Liver (tissue), 9 donors: ENCODE measurements around the gene ASIC1. TPM values are rescaled to one million over a fixed set of nuclear protein-coding genes. Genes with fewer than 3 reads are reported as not detected.

Experiments
- DNase-seq: peaks from one replicate; pipeline ENCODE4 v3.0.0-alpha.2; 2017; ENCODE audit warnings: low spot score
- H3K27ac ChIP-seq, 2 donors: one replicate each; pipeline ENCODE4 v1.7.0; 2013; ENCODE audit warnings: inconsistent platforms in 2 of 2, low read length in 2 of 2, control low read depth in 1 of 2, low read depth in 1 of 2, mild to moderate bottlenecking in 1 of 2
- H3K27me3 ChIP-seq, 4 donors: one replicate each; pipeline versions ENCODE4 v1.6.1 to v1.7.0; 2013; ENCODE audit warnings: low read length in 3 of 4, inconsistent platforms in 1 of 4, mild to moderate bottlenecking in 1 of 4, moderate library complexity in 1 of 4; ENCODE audit not compliant: control insufficient read depth in 4 of 4, insufficient read depth in 4 of 4
- H3K36me3 ChIP-seq, 4 donors: one replicate each; pipeline versions ENCODE4 v1.6.1 to v1.7.0; 2013; ENCODE audit warnings: low read length in 3 of 4, mild to moderate bottlenecking in 3 of 4, low read depth in 1 of 4, moderate library complexity in 1 of 4; ENCODE audit not compliant: control insufficient read depth in 4 of 4, insufficient read depth in 3 of 4
- H3K4me1 ChIP-seq, 4 donors: one replicate each; pipeline versions ENCODE4 v1.6.1 to v1.7.0; 2013; ENCODE audit warnings: low read length in 3 of 4, mild to moderate bottlenecking in 3 of 4, moderate library complexity in 1 of 4; ENCODE audit not compliant: control insufficient read depth in 4 of 4, insufficient read depth in 4 of 4
- H3K4me3 ChIP-seq, 3 donors: one replicate each; pipeline versions ENCODE4 v1.6.1 to v1.7.0; 2013; ENCODE audit warnings: low read length in 3 of 3, control low read depth in 1 of 3, low read depth in 1 of 3, mild to moderate bottlenecking in 1 of 3
- H3K9ac ChIP-seq, 2 donors: one replicate each; pipeline ENCODE4 v1.7.0; 2013; ENCODE audit warnings: low read length in 2 of 2, mild to moderate bottlenecking in 2 of 2, moderate library complexity in 2 of 2, control low read depth in 1 of 2, low read depth in 1 of 2
- H3K9me3 ChIP-seq, 4 donors: one replicate each; pipeline versions ENCODE4 v1.6.1 to v1.7.0; 2013; ENCODE audit warnings: low read length in 3 of 4; ENCODE audit not compliant: control insufficient read depth in 4 of 4
- ATF3 ChIP-seq: IDR thresholded peaks from 2 replicates; pipeline ENCODE4 v1.6.1; 2016; ENCODE audit warnings: antibody characterized with exemption
- EGR1 ChIP-seq, 2 donors: IDR thresholded peaks; 2 replicates each; pipeline ENCODE4 v1.6.1; 2016 to 2018; ENCODE audit warnings: antibody characterized with exemption in 2 of 2, low read depth in 2 of 2
- FOXA1 ChIP-seq: IDR thresholded peaks from 2 replicates; pipeline ENCODE4 v1.6.1; 2016; ENCODE audit warnings: antibody characterized with exemption
- FOXA2 ChIP-seq: IDR thresholded peaks from 2 replicates; pipeline ENCODE4 v1.6.1; 2016; ENCODE audit warnings: antibody characterized with exemption
- HNF4A ChIP-seq, 2 donors: conservative IDR thresholded peaks; 2 replicates each; pipeline ENCODE4 v1.6.1; 2016; ENCODE audit warnings: antibody characterized with exemption in 2 of 2, mild to moderate bottlenecking in 2 of 2
- HNF4G ChIP-seq: IDR thresholded peaks from 2 replicates; pipeline ENCODE4 v1.6.1; 2016; ENCODE audit warnings: antibody characterized with exemption
- JUND ChIP-seq, 2 donors: IDR thresholded peaks; 2 replicates each; pipeline ENCODE4 v1.6.1; 2016; ENCODE audit warnings: antibody characterized with exemption in 2 of 2
- MAX ChIP-seq: IDR thresholded peaks from 2 replicates; pipeline ENCODE4 v1.6.1; 2016; ENCODE audit warnings: antibody characterized with exemption
- NR2F2 ChIP-seq: IDR thresholded peaks from 2 replicates; pipeline ENCODE4 v1.6.1; 2016; ENCODE audit warnings: antibody characterized with exemption
- RAD21 ChIP-seq, 2 donors: IDR thresholded peaks; 2 replicates each; pipeline ENCODE4 v1.6.1; 2016; ENCODE audit warnings: antibody characterized with exemption in 2 of 2, mild to moderate bottlenecking in 2 of 2
- REST ChIP-seq: IDR thresholded peaks from 2 replicates; pipeline ENCODE4 v1.6.1; 2016; ENCODE audit warnings: antibody characterized with exemption, mild to moderate bottlenecking
- RXRA ChIP-seq, 2 donors: IDR thresholded peaks; 2 replicates each; pipeline ENCODE4 v1.6.1; 2017 to 2018; ENCODE audit warnings: antibody characterized with exemption in 2 of 2, mild to moderate bottlenecking in 1 of 2
- SP1 ChIP-seq: IDR thresholded peaks from 2 replicates; pipeline ENCODE4 v1.6.1; 2018; ENCODE audit warnings: antibody characterized with exemption, mild to moderate bottlenecking
- TAF1 ChIP-seq: conservative IDR thresholded peaks from 2 replicates; pipeline ENCODE4 v1.6.1; 2016; ENCODE audit warnings: antibody characterized with exemption, mild to moderate bottlenecking
- YY1 ChIP-seq: IDR thresholded peaks from 2 replicates; pipeline ENCODE4 v1.6.1; 2016; ENCODE audit warnings: antibody characterized with exemption, mild to moderate bottlenecking
- WGBS: extraction: QIAGEN DNeasy Blood & Tissue Kit; methylation state at CpG from one replicate; pipeline ENCODE4 v1.1.7; 2013; 5-methylcytosine and 5-hydroxymethylcytosine counted together
- polyA plus RNA-seq, 2 donors: library from polyadenylated mRNA; stranded (reverse) in 1 of 2; unstranded in 1 of 2; fragments of 200-250 nt in 1 of 2; fragments of >200 nt in 1 of 2; fragmentation: Nextera tagmentation in 1 of 2; extraction: Ambion mirVana in 1 of 2; gene quantifications; one replicate each; pipeline versions ENCODE4 v1.2.1 to v1.2.3, GENCODE V29; 2013 to 2015
- total RNA-seq, 2 donors: library from RNA; depleted of rRNA; stranded (reverse); fragments of >200 nt; gene quantifications; one replicate each; pipeline ENCODE4 v1.2.3, GENCODE V29; 2014
- TF ChIP-seq, protein P1 (sequence below): fragments of 150-350 bp; IDR thresholded peaks from 2 replicates; pipeline ENCODE4 v1.5.1; 2017; ENCODE audit warnings: improper control_type of control experiment, low read depth, low read length; ENCODE audit not compliant: missing input control
- TF ChIP-seq, protein P2 (sequence below): IDR thresholded peaks from 2 replicates; pipeline ENCODE4 v1.6.1; 2016; ENCODE audit warnings: antibody characterized with exemption
- donor health status: healthy.
- donor health status: healthy.
- donor health status: healthy.
- donor health status: healthy.
- donor health status: healthy.

The ASIC1 gene
- total and polyA plus RNA-seq, 4 donors, result 0.05 to 0.08 (median 0.06) TPM; not detected in 1

DNA sequence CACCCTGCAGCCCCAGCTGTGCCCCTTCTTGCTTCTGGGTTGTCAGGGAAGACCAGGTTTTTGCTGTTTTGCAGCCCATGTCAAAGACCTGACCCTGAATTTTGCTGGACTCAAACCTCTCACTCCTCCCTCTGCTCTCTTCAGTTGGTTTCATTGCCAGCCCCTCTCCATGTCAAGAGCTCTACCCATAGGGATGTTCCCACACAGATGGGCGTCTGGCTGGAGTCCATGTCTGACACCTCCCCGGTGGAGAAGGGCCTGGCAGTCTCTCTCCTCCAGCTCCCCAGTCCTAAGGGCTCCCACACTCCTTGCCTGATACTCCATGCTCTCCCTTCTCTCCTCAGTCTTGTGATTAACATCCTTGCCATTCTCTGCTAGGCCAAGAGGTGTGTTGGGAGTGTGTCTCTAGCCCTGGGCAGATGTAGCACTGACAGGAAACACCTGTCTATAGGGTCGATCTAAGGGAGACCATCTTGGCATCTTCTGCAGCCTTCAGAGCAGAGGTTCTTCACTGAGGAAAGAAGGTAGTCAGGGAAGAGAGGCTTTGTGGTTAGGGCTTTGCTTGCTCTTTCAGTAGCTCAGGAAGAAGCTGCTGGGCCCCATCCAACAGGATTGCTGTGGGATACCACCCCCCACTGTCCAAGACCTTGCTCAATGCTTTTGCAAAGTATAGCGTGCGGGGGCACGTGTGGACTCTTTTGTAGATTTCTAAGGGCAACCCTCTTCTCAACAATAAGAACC lies 4.7 kb downstream of the ASIC1 start:
- Histone ChIP-seq H3K36me3 (no peaks in the 10 kb centered on the region), H3K4me1 (peaks cover 1 to 10% (median 5%) of the 10 kb centered on the region in 4 donors), H3K27me3 (peaks cover 0 to 2% (median 0%) of the 10 kb centered on the region in 4 donors), H3K4me3 (no peak overlapping the region), H3K9me3 (no peaks in the 10 kb centered on the region), H3K27ac (no peak overlapping the region), H3K9ac (no peak overlapping the region)
- TF ChIP-seq FOXA2 (no peak), SP1 (no peak), RXRA (IDR thresholded peaks at IDR 0.05) (no peak), HNF4G (no peak), NR2F2 (no peak), FOXA1 (no peak), REST (no peak)
- no peak for DNase-seq
- WGBS, result 66% methylated on average over 6 of the region's 6 CpGs

DNA sequence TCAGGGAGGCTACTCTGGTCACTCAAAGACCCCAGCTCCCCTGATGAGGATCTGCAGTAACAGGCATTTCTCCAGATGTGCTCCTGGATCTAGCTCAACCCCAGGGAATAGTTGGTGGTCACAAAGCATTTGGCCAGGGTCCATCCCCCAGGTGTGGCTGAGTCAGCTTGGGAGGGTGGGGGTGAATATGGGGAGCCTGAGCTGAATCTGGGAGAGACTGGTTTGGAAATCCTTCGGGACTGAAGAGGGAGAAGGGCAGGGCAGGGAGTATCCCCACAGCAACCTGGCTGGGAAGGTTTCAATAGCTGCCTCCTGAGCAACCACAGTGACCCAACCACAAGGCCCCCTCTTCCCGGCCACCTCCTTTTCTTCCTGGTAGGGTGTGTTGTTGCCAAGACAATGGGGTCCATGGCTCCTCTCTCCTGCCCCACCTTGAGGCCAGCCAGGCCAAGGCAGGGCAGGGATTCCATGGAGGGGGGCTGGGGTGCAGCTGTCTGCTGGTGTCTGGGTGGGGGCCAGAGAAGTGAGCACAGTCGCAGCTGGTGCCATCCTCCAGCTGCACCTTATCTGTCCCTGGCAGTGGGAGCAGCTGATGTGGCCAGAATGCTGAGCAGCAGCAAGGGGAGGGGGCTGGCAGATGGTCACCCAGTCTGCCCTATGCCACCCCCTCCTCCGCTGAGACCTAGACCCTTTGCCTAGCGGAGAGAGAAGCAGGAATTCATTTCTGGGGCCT lies 5.5 kb downstream of the ASIC1 start:
- 80% methylated on average over 5 of the region's 5 CpGs for WGBS
- Histone ChIP-seq H3K27ac (no peak overlapping the region), H3K4me1 (peaks cover 0 to 3% (median 2%) of the 10 kb centered on the region in 4 donors), H3K9me3 (no peaks in the 10 kb centered on the region), H3K27me3 (peaks cover 0 to 2% (median 0%) of the 10 kb centered on the region in 4 donors), H3K36me3 (no peaks in the 10 kb centered on the region), H3K4me3 (no peak overlapping the region), H3K9ac (no peak overlapping the region)
- TF ChIP-seq, protein P1, sequence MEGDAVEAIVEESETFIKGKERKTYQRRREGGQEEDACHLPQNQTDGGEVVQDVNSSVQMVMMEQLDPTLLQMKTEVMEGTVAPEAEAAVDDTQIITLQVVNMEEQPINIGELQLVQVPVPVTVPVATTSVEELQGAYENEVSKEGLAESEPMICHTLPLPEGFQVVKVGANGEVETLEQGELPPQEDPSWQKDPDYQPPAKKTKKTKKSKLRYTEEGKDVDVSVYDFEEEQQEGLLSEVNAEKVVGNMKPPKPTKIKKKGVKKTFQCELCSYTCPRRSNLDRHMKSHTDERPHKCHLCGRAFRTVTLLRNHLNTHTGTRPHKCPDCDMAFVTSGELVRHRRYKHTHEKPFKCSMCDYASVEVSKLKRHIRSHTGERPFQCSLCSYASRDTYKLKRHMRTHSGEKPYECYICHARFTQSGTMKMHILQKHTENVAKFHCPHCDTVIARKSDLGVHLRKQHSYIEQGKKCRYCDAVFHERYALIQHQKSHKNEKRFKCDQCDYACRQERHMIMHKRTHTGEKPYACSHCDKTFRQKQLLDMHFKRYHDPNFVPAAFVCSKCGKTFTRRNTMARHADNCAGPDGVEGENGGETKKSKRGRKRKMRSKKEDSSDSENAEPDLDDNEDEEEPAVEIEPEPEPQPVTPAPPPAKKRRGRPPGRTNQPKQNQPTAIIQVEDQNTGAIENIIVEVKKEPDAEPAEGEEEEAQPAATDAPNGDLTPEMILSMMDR, result no peak
- TF ChIP-seq HNF4A (conservative IDR thresholded peaks at IDR 0.05) (no peak), FOXA1 (no peak), MAX (no peak), EGR1 (IDR thresholded peaks at IDR 0.05; ENCODE audit: low read depth in 2 of 2) (no peak), YY1 (no peak), FOXA2 (no peak), REST (no peak), NR2F2 (no peak), SP1 (no peak), RAD21 (IDR thresholded peaks at IDR 0.05) (no peak), ATF3 (no peak), RXRA (IDR thresholded peaks at IDR 0.05) (no peak), JUND (IDR thresholded peaks at IDR 0.05) (no peak), TAF1 (no peak)
- TF ChIP-seq, protein P2, sequence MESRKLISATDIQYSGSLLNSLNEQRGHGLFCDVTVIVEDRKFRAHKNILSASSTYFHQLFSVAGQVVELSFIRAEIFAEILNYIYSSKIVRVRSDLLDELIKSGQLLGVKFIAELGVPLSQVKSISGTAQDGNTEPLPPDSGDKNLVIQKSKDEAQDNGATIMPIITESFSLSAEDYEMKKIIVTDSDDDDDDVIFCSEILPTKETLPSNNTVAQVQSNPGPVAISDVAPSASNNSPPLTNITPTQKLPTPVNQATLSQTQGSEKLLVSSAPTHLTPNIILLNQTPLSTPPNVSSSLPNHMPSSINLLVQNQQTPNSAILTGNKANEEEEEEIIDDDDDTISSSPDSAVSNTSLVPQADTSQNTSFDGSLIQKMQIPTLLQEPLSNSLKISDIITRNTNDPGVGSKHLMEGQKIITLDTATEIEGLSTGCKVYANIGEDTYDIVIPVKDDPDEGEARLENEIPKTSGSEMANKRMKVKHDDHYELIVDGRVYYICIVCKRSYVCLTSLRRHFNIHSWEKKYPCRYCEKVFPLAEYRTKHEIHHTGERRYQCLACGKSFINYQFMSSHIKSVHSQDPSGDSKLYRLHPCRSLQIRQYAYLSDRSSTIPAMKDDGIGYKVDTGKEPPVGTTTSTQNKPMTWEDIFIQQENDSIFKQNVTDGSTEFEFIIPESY, result no peak
- DNase-seq, result no peak
